Measurements from ENCODE around the gene PIP4P1.
A peak's percentile ranks its signal among the peaks of the same experiment; 100 is the strongest.

Gene PIP4P1

GRCh38 chr14:20418501-20418909 lies 42.7 kb downstream of the PIP4P1 start:
- ChIA-PET POLR2A (ENCODE audit: low non-redundant PET) (no interaction called here), CTCF (no interaction called here)
- DNase-seq (ENCODE audit: low spot score), result no peak
- H3K27ac ChIP-seq, result no peak overlapping the region
- TF ChIP-seq, protein P1, sequence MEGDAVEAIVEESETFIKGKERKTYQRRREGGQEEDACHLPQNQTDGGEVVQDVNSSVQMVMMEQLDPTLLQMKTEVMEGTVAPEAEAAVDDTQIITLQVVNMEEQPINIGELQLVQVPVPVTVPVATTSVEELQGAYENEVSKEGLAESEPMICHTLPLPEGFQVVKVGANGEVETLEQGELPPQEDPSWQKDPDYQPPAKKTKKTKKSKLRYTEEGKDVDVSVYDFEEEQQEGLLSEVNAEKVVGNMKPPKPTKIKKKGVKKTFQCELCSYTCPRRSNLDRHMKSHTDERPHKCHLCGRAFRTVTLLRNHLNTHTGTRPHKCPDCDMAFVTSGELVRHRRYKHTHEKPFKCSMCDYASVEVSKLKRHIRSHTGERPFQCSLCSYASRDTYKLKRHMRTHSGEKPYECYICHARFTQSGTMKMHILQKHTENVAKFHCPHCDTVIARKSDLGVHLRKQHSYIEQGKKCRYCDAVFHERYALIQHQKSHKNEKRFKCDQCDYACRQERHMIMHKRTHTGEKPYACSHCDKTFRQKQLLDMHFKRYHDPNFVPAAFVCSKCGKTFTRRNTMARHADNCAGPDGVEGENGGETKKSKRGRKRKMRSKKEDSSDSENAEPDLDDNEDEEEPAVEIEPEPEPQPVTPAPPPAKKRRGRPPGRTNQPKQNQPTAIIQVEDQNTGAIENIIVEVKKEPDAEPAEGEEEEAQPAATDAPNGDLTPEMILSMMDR (conservative IDR thresholded peaks at IDR 0.05; ENCODE audit: low read depth), result no peak

DNA sequence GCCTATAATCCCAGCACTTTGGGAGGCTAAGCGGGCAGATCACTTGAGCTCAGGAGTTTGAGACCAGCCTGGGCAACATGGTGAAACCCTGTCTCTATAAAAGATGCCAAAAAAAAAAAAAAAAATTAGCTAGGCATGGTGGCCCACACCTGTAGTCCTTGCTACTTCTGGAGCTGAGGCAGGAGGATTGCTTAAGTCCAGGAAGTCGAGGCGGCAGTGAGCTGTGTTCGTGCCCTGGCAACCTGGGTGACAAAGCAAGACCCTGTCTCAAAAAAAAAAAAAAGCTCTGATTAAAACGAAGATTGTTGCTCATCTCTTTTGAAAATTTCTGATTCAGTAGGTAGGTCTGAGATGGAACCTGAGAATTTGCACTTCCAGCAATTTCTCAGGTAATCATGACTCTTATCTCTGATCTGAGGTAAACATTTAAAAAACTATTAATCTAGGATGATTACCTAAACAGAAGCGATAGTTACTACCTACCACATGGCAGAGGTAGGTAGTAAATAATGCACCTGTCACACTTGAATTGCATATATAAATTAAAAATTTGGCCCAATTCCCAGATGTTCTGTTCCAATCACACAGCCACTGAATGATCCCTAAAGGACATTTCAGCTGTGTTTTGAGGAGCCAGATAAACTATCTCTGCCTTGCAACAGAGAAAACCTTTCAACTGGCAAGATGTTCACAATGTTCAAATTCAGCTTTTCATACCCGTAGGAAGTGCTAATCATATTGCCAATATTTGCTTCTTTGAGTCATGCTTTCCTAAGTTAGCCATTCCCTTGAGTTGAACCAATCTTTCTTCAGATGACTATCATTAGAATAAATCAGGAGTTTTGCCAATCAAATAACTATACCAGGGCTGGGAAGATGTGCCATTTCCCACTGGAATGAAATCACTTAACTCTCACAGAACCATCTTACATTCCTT lies 43.7 kb downstream of the PIP4P1 start:
- CTCF ChIA-PET, result interaction anchor here (0.7 to 1.0 kb wide), 2 partner anchors 67 to 597 kb away, joined by 3 to 4 read pairs; no protein-coding TSS in a partner anchor
- POLR2A ChIA-PET (ENCODE audit: low non-redundant PET), result no interaction called here
- no peak overlapping the region for H3K27ac ChIP-seq
- TF ChIP-seq, protein P1 (conservative IDR thresholded peaks at IDR 0.05; ENCODE audit: low read depth), result no peak
- DNase-seq (ENCODE audit: low spot score), result no peak

GRCh38 chr14:20416223-20416622 lies 45.0 kb downstream of the PIP4P1 start:
- ChIA-PET POLR2A (ENCODE audit: low non-redundant PET) (interaction anchor here (0.6 kb wide), 1 partner anchor 265 kb away, joined by 3 read pairs; no protein-coding TSS in a partner anchor), CTCF (interaction anchor here (0.5 to 1.3 kb wide), 8 partner anchors 8 to 197 kb away, joined by 3 to 5 read pairs (median 4); no protein-coding TSS in a partner anchor)
- H3K27ac ChIP-seq, result no peak overlapping the region
- no peak for DNase-seq (ENCODE audit: low spot score)
- TF ChIP-seq, protein P1 (conservative IDR thresholded peaks at IDR 0.05; ENCODE audit: low read depth), result no peak

GRCh38 chr14:20415782-20416206 lies 45.4 kb downstream of the PIP4P1 start:
- H3K27ac ChIP-seq, result no peak overlapping the region
- ChIA-PET POLR2A (ENCODE audit: low non-redundant PET) (interaction anchor here (0.6 kb wide), 1 partner anchor 266 kb away, joined by 3 read pairs; no protein-coding TSS in a partner anchor), CTCF (interaction anchor here (0.5 to 1.3 kb wide), 10 partner anchors 9 to 197 kb away, joined by 3 to 5 read pairs (median 4); no protein-coding TSS in a partner anchor)
- peak; percentile 49 for DNase-seq (ENCODE audit: low spot score)
- TF ChIP-seq, protein P1 (conservative IDR thresholded peaks at IDR 0.05; ENCODE audit: low read depth), result peak; percentile 58

DNA sequence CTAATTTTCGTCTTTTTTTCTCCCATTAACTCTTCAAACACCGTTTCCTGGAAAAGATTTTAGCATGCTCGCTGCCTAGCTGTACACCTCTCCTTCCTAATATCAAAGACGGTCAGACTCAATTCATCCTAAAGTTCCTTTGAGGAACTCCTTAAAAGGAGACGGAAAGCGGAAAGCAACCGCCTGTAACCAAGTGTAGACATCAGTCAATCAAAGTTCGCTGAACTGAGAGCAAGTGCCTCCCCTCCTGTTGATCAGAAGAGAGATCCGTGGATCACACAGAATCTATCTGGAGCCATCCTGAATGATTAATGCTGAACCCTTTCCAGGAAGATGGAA lies 47.5 kb downstream of the PIP4P1 start:
- TF ChIP-seq, protein P1 (conservative IDR thresholded peaks at IDR 0.05; ENCODE audit: low read depth), result no peak
- POLR2A ChIA-PET (ENCODE audit: low non-redundant PET), result interaction anchor here (0.9 to 1.8 kb wide), 3 partner anchors 12 to 269 kb away, joined by 3 to 9 read pairs (median 4); partner anchors contain the start of genes APEX1 and OSGEP
- CTCF ChIA-PET, result interaction anchor here (1.0 to 1.1 kb wide), 2 partner anchors 193 to 195 kb away, joined by 3 read pairs; no protein-coding TSS in a partner anchor
- DNase-seq (ENCODE audit: low spot score), result peak; percentile 9
- peak overlapping the region; percentile 96 for H3K27ac ChIP-seq

Data from RWPE1 (cell line).